HG02884 (cell line): ENCODE measurements around the gene CYTL1.
"Not testable (repeated sequence)": the region's sequence is repeated elsewhere in the genome, so short reads cannot be mapped to it uniquely, and the experiment has no call there.

Source experiments
- ATAC-seq: cut with Tn5 transposase; IDR thresholded peaks from one replicate; pipeline ENCODE4 v1.9.1; 2021; ENCODE audit warnings: mild to moderate bottlenecking, moderate library complexity; ENCODE audit not compliant: unreplicated experiment

Gene CYTL1

GRCh38 chr4:5034206-5034605 lies 14.9 kb upstream of the CYTL1 start:
- ATAC-seq = no peak

- ATAC-seq = no peak
These were observed 14.1 kb upstream of the CYTL1 start for GRCh38 chr4:5033281-5033841.

DNA sequence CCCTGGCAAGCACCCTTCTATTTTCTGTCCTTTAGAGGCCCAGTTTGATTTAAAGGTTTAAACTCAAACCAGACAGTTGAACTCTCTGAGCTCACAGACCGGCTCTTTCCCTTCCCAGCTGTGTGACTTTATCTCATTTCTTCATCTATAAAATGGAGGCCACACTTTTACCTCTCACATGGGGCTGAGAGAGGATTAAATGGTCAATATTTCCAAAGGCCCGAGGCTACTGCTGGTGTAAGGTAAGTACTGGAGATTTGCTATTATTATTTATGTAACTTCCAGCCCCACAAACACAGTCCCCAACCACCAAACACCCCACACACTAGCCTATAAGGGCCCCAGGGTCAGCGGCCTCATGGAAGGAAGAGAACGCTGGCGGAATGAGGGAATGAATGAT lies 13.6 kb upstream of the CYTL1 start:
- no peak for ATAC-seq

DNA sequence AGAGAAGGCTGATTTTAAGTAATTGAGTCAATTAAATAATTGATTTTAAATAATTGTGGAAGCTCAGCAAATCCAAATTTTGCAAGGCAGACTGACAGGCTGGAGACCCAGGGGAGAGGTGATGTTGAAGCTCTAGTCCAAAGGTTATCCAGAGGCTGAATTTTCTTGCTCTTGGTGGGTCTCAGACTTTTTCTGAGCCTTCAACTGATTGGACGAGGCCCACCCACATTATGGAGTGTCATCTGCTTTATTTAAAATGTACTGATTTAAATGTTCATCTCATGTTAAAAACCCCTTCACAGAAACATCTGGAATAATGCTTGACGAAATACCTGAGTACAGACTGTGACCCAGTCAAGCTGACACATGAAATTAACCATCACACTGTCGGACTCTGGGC lies 11.7 kb upstream of the CYTL1 start:
- no peak for ATAC-seq

DNA sequence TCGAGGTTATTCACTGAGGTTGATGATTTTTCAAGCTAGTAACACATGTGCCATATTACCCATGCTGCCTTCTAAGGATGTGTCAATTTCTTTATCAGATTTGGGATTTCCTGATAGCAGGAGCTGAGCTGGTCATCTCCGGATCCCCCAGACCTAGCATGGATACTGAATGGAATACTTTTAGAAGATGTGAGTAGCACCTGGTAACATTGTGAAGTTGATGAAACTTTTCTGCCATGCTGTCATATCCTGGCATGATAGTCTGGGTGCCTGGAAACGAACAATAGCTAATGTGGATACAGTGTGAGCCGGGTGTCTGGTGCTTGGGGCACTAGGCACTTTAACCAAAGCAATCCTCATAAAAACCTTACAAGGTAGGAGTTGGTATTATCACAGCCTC lies 11.0 kb upstream of the CYTL1 start:
- ATAC-seq = no peak

- ATAC-seq = no peak
These were observed 10.2 kb upstream of the CYTL1 start for GRCh38 chr4:5029447-5029846.

DNA sequence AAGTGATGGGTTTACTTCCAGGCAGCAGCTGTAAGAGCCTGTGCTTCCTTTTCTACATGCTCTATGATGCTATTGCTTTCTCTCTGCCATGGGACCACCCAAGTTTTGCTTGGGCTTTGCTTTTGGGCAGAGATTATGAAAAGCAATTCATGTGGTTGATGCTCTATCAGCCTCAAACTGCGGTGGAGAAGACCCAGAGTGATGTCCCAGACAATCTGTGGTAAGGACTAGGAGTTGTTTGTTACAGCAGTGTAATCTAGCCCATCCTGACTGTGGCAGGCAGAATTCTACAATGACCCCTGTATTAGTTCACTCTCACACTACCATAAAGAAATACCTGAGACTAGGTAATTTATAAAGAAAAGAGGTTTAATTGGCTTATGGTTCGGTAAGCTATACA lies 9.2 kb upstream of the CYTL1 start:
- ATAC-seq = no peak

GRCh38 chr4:5027346-5027745 lies 8.1 kb upstream of the CYTL1 start:
- ATAC-seq = no peak

GRCh38 chr4:5026371-5026770 lies 7.1 kb upstream of the CYTL1 start:
- no peak for ATAC-seq

GRCh38 chr4:5024673-5025072 lies 5.4 kb upstream of the CYTL1 start:
- no peak for ATAC-seq

DNA sequence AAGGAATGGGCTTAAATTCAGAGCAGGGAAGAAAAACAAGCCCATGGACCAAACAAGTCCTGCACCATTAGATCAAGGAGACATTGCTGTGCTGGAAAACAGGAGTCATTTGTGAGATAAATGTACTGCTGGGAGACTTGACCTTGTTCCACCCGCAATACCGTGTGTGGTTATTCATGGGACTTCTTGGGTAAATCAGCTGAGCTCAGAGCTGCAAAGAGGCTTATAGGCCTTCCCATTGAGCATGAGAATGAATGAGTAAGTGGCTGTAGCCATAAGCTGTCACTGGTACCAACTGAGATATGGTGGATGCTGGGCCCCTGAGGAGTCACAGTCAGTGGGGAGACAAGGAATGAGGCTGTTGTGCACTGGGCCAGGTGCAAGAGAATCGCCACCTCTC lies 2.3 kb upstream of the CYTL1 start:
- ATAC-seq = no peak

DNA sequence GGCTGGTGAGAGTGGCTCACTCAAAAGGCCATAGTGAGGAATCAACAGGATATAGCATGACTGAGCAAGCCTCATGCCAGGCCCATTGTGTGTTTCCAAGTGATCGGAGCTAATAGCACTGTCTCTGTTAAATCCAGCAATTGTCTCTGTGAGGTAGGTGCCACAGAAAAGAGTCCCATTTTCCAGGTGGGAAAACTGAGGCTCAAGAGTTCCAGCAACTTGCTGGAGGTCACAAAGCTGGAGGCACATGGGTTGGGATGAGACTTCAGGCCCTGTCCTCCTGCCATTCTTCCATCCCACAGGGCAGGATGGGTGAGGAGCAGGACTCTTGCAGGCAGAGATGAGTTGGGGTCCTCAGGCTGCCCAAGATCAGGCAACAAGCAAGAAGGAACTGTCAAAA lies 1.1 kb upstream of the CYTL1 start:
- no peak for ATAC-seq

DNA sequence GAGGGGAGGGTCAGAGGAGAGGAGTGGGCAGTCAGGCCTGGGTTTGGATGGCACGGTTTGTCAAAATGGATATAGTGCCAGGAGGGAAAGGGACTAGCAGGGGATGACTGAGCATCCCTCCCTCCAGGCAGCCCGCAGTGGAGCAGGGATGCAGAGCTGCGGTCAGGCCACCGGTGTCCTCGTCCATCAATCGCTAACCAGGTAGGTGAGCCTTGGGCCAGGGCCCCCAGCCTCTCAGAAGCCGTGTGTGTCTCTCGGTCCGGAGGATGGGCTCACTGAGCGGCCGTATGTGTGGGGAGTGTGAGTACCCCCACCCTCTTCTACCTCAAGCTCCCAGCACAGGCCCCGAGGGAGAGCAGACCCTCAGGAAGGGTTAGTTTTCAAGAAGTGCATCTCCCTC lies 538 bp upstream of the CYTL1 start:
- ATAC-seq = no peak

- no peak for ATAC-seq
These were observed 655 bp downstream of the CYTL1 start for GRCh38 chr4:5018603-5019002.

DNA sequence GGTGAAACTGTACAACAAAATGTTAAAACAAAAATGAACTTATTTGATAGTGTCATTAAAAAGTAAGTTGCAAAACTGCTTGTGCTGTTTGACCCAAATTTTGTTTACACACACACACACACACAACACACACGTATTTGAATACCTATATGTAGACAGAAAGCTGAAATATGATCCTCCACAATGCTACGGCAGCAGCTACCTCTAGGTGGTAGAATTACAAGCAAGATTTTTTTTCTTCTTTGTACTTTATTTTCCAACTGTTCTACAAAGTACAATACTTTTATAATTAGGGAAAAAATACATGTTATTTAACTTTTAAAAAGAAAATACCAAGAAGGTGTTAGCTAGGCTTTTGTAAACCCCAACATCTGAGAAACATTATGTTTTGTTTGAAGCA lies 1.2 kb downstream of the CYTL1 start:
- ATAC-seq = no peak

DNA sequence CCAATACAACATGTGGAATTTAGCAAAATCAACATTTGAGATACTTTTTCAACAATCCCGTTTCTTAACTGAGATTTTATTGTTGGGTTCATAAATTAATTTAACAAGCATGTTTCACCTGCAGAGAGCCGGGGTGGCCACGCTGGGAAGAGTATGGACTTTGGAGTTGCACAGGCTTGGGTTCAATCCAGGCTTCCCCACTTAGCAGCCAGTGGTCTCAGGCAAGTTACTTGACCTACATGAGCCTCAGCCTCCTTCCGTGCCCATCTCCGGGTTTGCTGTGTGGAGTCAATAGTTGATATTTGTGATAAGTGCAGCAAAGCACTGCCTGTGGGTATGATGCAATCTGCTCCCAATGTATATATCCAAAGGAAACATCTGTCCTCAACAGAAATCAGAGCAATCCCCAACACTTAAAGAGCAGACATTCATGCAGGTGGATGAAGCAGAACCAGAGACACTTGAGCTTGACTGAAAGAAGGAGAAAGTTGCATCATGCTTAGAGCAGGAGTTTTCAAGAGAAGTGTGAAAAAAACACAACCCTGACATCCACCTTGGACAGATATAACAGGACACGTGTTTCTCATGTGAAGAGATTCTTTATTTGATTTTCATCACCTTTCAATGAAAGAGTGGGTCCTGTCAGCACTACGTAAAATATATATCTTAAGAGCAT lies 5.1 kb downstream of the CYTL1 start:
- ATAC-seq = no peak

DNA sequence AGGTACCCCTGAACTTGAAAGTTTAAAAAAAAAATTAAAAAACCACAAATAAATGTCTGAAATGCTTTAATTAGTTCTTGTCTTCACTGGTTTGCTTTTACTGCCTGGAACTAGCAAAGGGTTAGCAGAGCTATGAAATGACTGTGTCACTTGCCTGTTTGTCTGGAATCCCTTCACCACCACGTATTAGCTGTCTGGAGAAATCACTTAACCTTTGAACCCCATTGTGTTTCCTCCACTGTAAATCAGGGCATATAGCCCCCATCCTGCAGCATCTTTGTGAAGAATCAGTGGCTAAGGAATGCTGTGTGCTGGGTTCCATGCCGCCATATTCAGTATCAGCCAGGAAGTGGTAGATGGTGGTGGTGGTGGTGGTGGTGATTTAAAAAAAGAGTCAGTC lies 6.3 kb downstream of the CYTL1 start:
- no peak for ATAC-seq

DNA sequence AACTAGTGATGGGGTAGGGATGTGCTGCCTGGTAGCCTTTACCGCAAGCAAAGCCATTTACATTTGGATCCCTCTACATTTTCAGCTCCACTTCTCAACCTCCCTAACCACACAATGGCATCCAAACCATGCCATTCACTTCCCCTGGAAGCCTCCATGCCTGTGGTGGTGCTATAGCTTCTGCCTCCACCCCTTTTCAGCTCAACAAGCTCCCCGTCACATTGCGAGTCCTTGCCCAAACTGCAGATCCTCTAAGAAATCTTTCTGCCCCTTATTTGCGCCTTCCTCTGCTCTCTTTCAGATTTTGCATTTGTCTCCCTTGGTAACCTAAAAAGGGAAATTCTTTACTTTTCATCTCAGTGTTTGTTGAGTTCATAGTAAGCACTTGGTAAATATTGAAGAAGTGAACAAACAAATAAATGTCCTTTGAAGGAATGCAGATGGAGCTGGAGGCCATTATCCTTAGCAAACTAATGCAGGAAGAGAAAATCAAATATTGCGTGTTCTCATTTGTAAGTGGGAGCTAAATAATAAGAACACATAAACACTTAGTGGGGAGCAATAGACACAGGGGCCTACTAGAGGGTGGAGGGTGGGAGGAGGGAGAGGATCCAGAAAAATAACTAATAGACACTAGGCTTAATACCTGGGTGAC lies 6.9 kb downstream of the CYTL1 start:
- ATAC-seq = no peak

DNA sequence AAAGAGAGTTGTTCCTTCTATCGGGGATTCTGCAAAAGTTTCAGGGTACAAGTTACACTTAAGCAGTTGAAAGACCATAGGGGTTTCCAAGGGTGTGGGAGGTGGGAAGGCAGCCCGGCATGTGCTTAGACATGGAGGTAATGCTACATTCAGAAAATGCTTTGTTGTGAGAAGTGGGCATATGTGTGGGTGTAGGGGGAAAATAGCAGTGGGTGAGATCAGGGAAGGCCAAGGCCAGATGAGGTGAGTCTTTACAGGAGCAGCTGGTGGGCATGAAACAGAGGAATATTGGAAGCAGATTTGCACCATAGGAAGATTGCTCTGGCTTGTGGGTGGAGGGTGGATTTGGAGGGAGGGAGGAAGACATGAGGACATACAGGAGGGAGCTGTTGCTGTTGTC lies 8.3 kb downstream of the CYTL1 start:
- no peak for ATAC-seq

GRCh38 chr4:5009796-5010195 lies 9.5 kb downstream of the CYTL1 start:
- ATAC-seq = no peak

GRCh38 chr4:5006932-5007331 lies 12.3 kb downstream of the CYTL1 start:
- not testable (repeated sequence) for ATAC-seq

GRCh38 chr4:5004496-5004895 lies 14.8 kb downstream of the CYTL1 start:
- no peak for ATAC-seq

GRCh38 chr4:5003918-5004317 lies 15.3 kb downstream of the CYTL1 start:
- no peak for ATAC-seq
